Activated naive CD4-positive, alpha-beta T cell treated with anti-CD3 and anti-CD28 coated beads for 36 hours (primary cell): Measurements from ENCODE around the gene DIO1. TPM values are rescaled to one million over a fixed set of nuclear protein-coding genes. Genes with fewer than 3 reads are reported as not detected.
"Not testable (repeated sequence)": the region's sequence is repeated elsewhere in the genome, so short reads cannot be mapped to it uniquely, and the experiment has no call there.

Source experiments
- CTCF ChIA-PET: fragments of 350-600 bp; sonication (Branson Sonifier 250); formaldehyde crosslinking; loops from one replicate; lab custom pipeline; 2021; ENCODE audit warnings: antibody characterized with exemption; lab: Charles Lee
- DNase-seq: peaks from one replicate; pipeline ENCODE4 v3.0.0-alpha.2; 2020
- H3K27ac Mint-ChIP-seq: one replicate; pipeline ENCODE4 v1.8.0; 2021; ENCODE audit warnings: mild to moderate bottlenecking, mixed read lengths
- H3K27me3 Mint-ChIP-seq: one replicate; pipeline ENCODE4 v1.8.0; 2021; ENCODE audit warnings: low read depth, mixed read lengths
- H3K36me3 Mint-ChIP-seq: one replicate; pipeline ENCODE4 v1.8.0; 2021; ENCODE audit warnings: low read depth, mixed read lengths
- H3K4me1 Mint-ChIP-seq: one replicate; pipeline ENCODE4 v1.8.0; 2021; ENCODE audit warnings: low read depth, mixed read lengths
- H3K4me3 Mint-ChIP-seq: one replicate; pipeline ENCODE4 v1.8.0; 2021; ENCODE audit warnings: mild to moderate bottlenecking, moderate library complexity, mixed read lengths
- H3K9me3 Mint-ChIP-seq: one replicate; pipeline ENCODE4 v1.8.0; 2021; ENCODE audit warnings: mixed read lengths
- intact Hi-C: fragments of 100-400 bp; cut with micrococcal nuclease; formaldehyde crosslinking; loops from one replicate; pipeline ENCODE4 v1.15.1; 2023
- total RNA-seq, 2 experiments: library from RNA; stranded (reverse); gene quantifications; one replicate each; pipeline ENCODE4 v1.2.3, GENCODE V29; 2021

DIO1 gene
- total RNA-seq, 2 experiments from 2014 or later = not detected

GRCh38 chr1:53878492-53879105, 15.4 kb upstream of the DIO1 start:
- CTCF ChIA-PET = interaction anchor here (0.7 to 5.5 kb wide), 13 partner anchors 9 to 173 kb away, joined by 3 to 27 read pairs (median 6); partner anchors contain the start of genes IFT25 and LRRC42
- no peaks in the 10 kb centered on the region for H3K9me3 Mint-ChIP-seq
- intact Hi-C loops = loop anchor here (1.0 kb wide), 2 partner anchors 71 to 81 kb away; no protein-coding TSS in a partner anchor
- no peak for DNase-seq
- no peak overlapping the region for H3K4me3 Mint-ChIP-seq
- peaks cover 37% of the 10 kb centered on the region for H3K36me3 Mint-ChIP-seq
- no peak overlapping the region for H3K27ac Mint-ChIP-seq
- peaks cover 3% of the 10 kb centered on the region for H3K4me1 Mint-ChIP-seq
- H3K27me3 Mint-ChIP-seq = no peaks in the 10 kb centered on the region

GRCh38 chr1:53881853-53882252, 12.1 kb upstream of the DIO1 start:
- CTCF ChIA-PET = interaction anchor here (2.4 to 4.6 kb wide), 2 partner anchors 66 to 77 kb away, joined by 7 to 27 read pairs; no protein-coding TSS in a partner anchor
- not testable (repeated sequence) for H3K27ac Mint-ChIP-seq, H3K27me3 Mint-ChIP-seq, DNase-seq, H3K4me3 Mint-ChIP-seq, H3K4me1 Mint-ChIP-seq, H3K9me3 Mint-ChIP-seq
- intact Hi-C loops = loop anchor here (10.0 kb wide), 1 partner anchor 523 kb away; the partner anchor contains the start of gene SSBP3
- H3K36me3 Mint-ChIP-seq = peaks cover 33% of the 10 kb centered on the region

GRCh38 chr1:53883600-53883999, 10.4 kb upstream of the DIO1 start:
- Mint-ChIP-seq H3K36me3 (peaks cover 30% of the 10 kb centered on the region), H3K4me1 (peaks cover 17% of the 10 kb centered on the region)
- intact Hi-C loops = loop anchor here (10.0 kb wide), 1 partner anchor 521 kb away; the partner anchor contains the start of gene SSBP3
- H3K9me3 Mint-ChIP-seq, H3K27me3 Mint-ChIP-seq, H3K4me3 Mint-ChIP-seq, DNase-seq, H3K27ac Mint-ChIP-seq: not testable (repeated sequence)
- CTCF ChIA-PET = interaction anchor here (0.9 to 2.4 kb wide), 2 partner anchors 64 to 76 kb away, joined by 6 to 7 read pairs; no protein-coding TSS in a partner anchor

GRCh38 chr1:53888681-53889080, 5.3 kb upstream of the DIO1 start:
- H3K4me1 Mint-ChIP-seq = peaks cover 39% of the 10 kb centered on the region
- peak overlapping the region; percentile 99 for H3K27ac Mint-ChIP-seq
- peak overlapping the region; percentile 94 for H3K4me3 Mint-ChIP-seq
- peaks cover 6% of the 10 kb centered on the region for H3K36me3 Mint-ChIP-seq
- CTCF ChIA-PET = interaction anchor here (1.0 to 2.4 kb wide), 3 partner anchors 9 to 163 kb away, joined by 4 to 8 read pairs (median 6); partner anchors contain the start of genes IFT25 and LRRC42
- no peaks in the 10 kb centered on the region for H3K9me3 Mint-ChIP-seq
- intact Hi-C loops = loop anchor here (1.0 to 10.0 kb wide), 5 partner anchors 58 to 911 kb away; partner anchors contain the start of genes LRRC42, SSBP3, TCEANC2 and TMEM59
- DNase-seq = no peak
- no peaks in the 10 kb centered on the region for H3K27me3 Mint-ChIP-seq

GRCh38 chr1:53889304-53890298, 4.4 kb upstream of the DIO1 start, which contains the start of gene YIPF1:
Gene YIPF1, minus strand, starts transcription at chr1:53889797. Its CDS starts 860 bp downstream, at chr1:53888937.
- no peaks in the 10 kb centered on the region for H3K9me3 Mint-ChIP-seq
- no peaks in the 10 kb centered on the region for H3K27me3 Mint-ChIP-seq
- H3K36me3 Mint-ChIP-seq = peaks cover 4% of the 10 kb centered on the region
- DNase-seq = peak; percentile 91
- H3K4me1 Mint-ChIP-seq = peaks cover 39% of the 10 kb centered on the region
- peak within 1 kb of the TSS; percentile 94 for H3K4me3 Mint-ChIP-seq
- H3K27ac Mint-ChIP-seq = peak within 1 kb of the TSS; percentile 99
- CTCF ChIA-PET = interaction anchor here (0.6 to 2.4 kb wide), 4 partner anchors 28 to 59 kb away, joined by 3 to 8 read pairs (median 3); partner anchors contain the start of genes IFT25 and LRRC42
- intact Hi-C loops = loop anchor here (1.0 to 10.0 kb wide), 8 partner anchors 27 to 910 kb away; partner anchors contain the start of genes LRRC42, NDC1, SSBP3 and TCEANC2

GRCh38 chr1:53890522-53890941, 3.5 kb upstream of the DIO1 start:
- peaks cover 2% of the 10 kb centered on the region for H3K27me3 Mint-ChIP-seq
- H3K27ac Mint-ChIP-seq = peak overlapping the region; percentile 99
- peak; percentile 38 for DNase-seq
- H3K4me3 Mint-ChIP-seq = peak overlapping the region; percentile 94
- intact Hi-C loops = loop anchor here (1.0 kb wide), 3 partner anchors 26 to 52 kb away; partner anchors contain the start of gene NDC1
- H3K4me1 Mint-ChIP-seq = peaks cover 36% of the 10 kb centered on the region
- H3K9me3 Mint-ChIP-seq = no peaks in the 10 kb centered on the region
- CTCF ChIA-PET = interaction anchor here (1.2 to 2.4 kb wide), 2 partner anchors 55 to 58 kb away, joined by 3 to 8 read pairs; partner anchors contain the start of genes IFT25 and LRRC42
- H3K36me3 Mint-ChIP-seq = peaks cover 1% of the 10 kb centered on the region

- DNase-seq = no peak
- intact Hi-C loops = no loop called here
- Mint-ChIP-seq H3K4me3 (no peak overlapping the region), H3K27ac (no peak overlapping the region), H3K27me3 (peaks cover 6% of the 10 kb centered on the region), H3K36me3 (peaks cover 1% of the 10 kb centered on the region), H3K4me1 (peaks cover 36% of the 10 kb centered on the region), H3K9me3 (no peaks in the 10 kb centered on the region)
- CTCF ChIA-PET = interaction anchor here (2.4 kb wide), 1 partner anchor 55 kb away, joined by 8 read pairs; the partner anchor contains the start of genes IFT25 and LRRC42
Observed at GRCh38 chr1:53891018-53891417, 3.0 kb upstream of the DIO1 start.

- Mint-ChIP-seq H3K4me3 (no peak overlapping the region), H3K27ac (no peak overlapping the region)
Observed at GRCh38 chr1:53891678-53892077, 2.3 kb upstream of the DIO1 start.

GRCh38 chr1:53892911-53893310, 1.1 kb upstream of the DIO1 start:
- H3K27ac Mint-ChIP-seq = no peak overlapping the region

More at GRCh38 chr1:53891678-53892077, 2.3 kb upstream of the DIO1 start:
- intact Hi-C loops = no loop called here
- no peak for DNase-seq
- CTCF ChIA-PET = no interaction called here
- H3K27me3 Mint-ChIP-seq = peaks cover 6% of the 10 kb centered on the region
- peaks cover 34% of the 10 kb centered on the region for H3K4me1 Mint-ChIP-seq
- H3K9me3 Mint-ChIP-seq = no peaks in the 10 kb centered on the region
- peaks cover 1% of the 10 kb centered on the region for H3K36me3 Mint-ChIP-seq

GRCh38 chr1:53894644-53895043, 657 bp downstream of the DIO1 start:
- DNase-seq = no peak
- CTCF ChIA-PET = no interaction called here
- H3K9me3 Mint-ChIP-seq = no peaks in the 10 kb centered on the region
- H3K27me3 Mint-ChIP-seq = peaks cover 6% of the 10 kb centered on the region
- intact Hi-C loops = no loop called here
- H3K4me1 Mint-ChIP-seq = peaks cover 20% of the 10 kb centered on the region
- H3K27ac Mint-ChIP-seq = no peak overlapping the region
- no peaks in the 10 kb centered on the region for H3K36me3 Mint-ChIP-seq
- no peak overlapping the region for H3K4me3 Mint-ChIP-seq

More at GRCh38 chr1:53892911-53893310, 1.1 kb upstream of the DIO1 start:
- CTCF ChIA-PET = interaction anchor here (0.7 kb wide), 1 partner anchor 66 kb away, joined by 3 read pairs; no protein-coding TSS in a partner anchor
- intact Hi-C loops = no loop called here
- Mint-ChIP-seq H3K27me3 (peaks cover 6% of the 10 kb centered on the region), H3K36me3 (peaks cover under 1% of the 10 kb centered on the region), H3K4me3 (no peak overlapping the region), H3K4me1 (peaks cover 32% of the 10 kb centered on the region), H3K9me3 (no peaks in the 10 kb centered on the region)
- DNase-seq = no peak

GRCh38 chr1:53895421-53895820, 1.4 kb downstream of the DIO1 start:
- intact Hi-C loops = no loop called here
- CTCF ChIA-PET = no interaction called here
- DNase-seq = no peak
- no peaks in the 10 kb centered on the region for H3K36me3 Mint-ChIP-seq
- H3K4me3 Mint-ChIP-seq = no peak overlapping the region
- H3K27me3 Mint-ChIP-seq = peaks cover 6% of the 10 kb centered on the region
- no peak overlapping the region for H3K27ac Mint-ChIP-seq
- peaks cover 13% of the 10 kb centered on the region for H3K4me1 Mint-ChIP-seq
- H3K9me3 Mint-ChIP-seq = no peaks in the 10 kb centered on the region
